K562 (cell line): Measurements from ENCODE around the gene AP4S1. TPM values are rescaled to one million over a fixed set of nuclear protein-coding genes. Genes with fewer than 3 reads are reported as not detected.

ENCODE experiments used
- ATAC-seq: fragments of 200-7000 bp; cut with Tn5 transposase; 3 replicates; pipeline ENCODE4 v1.9.1; 2020; ENCODE audit warnings: moderate library complexity
- BruUV-seq: library from RNA; stranded (reverse); fragments of 400-500 nt; replicated peaks from 2 replicates; lab custom pipeline; 2021; lab: Mats Ljungman, UMichigan
- CTCF ChIA-PET: fragments of 300-600 bp; formaldehyde crosslinking; extraction: SDS; loops from one replicate; lab custom pipeline; 2021; ENCODE audit warnings: low intra/inter-chr PET ratio; lab: Yijun Ruan, JAX
- POLR2A ChIA-PET: fragments of 300-600, 350-650 bp; sonication (Branson Sonifier 250); formaldehyde crosslinking; extraction: SDS; loops from one replicate; lab custom pipeline; 2021; ENCODE audit warnings: antibody characterized with exemption, inconsistent platforms; lab: Yijun Ruan, JAX
- DNase-seq, 4 experiments: peaks; one replicate each; pipeline versions ENCODE4 v3.0.0 to v3.0.0-alpha.2; 2011 to 2018; ENCODE audit warnings: low spot score in 3 of 4, mixed read lengths in 3 of 4; ENCODE audit errors: extremely low read depth in 1 of 4
- FAIRE-seq: peaks from 2 replicates; lab custom pipeline; 2011; peaks lifted over from hg19 to GRCh38; lab: Jason Lieb, UNC
- H2AFZ ChIP-seq: 2 replicates; pipeline ENCODE4 v1.6.0; 2011; ENCODE audit warnings: low read depth, low read length, control low read depth, inconsistent platforms
- H3K27ac ChIP-seq: fragments of 200-600 bp; 3 replicates; pipeline ENCODE4 v1.8.0; 2011; ENCODE audit warnings: low read depth, mild to moderate bottlenecking, control low read depth, inconsistent platforms, low read length, moderate library complexity, mixed read lengths; ENCODE audit errors: extremely low read depth
- H3K27me3 ChIP-seq, 2 experiments: fragments of 300-600 bp in 1 of 2; 2 replicates in 1 of 2; 3 replicates in 1 of 2; pipeline versions ENCODE4 v1.6.0 to v1.8.0; 2011; ENCODE audit warnings: inconsistent platforms in 2 of 2, low read length in 2 of 2, mild to moderate bottlenecking in 1 of 2, mixed read lengths in 1 of 2, moderate library complexity in 1 of 2; ENCODE audit not compliant: control insufficient read depth in 2 of 2, insufficient read depth in 2 of 2
- H3K36me3 ChIP-seq: fragments of 300-600 bp; 3 replicates; pipeline ENCODE4 v1.8.0; 2011; ENCODE audit warnings: mild to moderate bottlenecking, low read length, inconsistent platforms; ENCODE audit not compliant: control insufficient read depth, insufficient read depth
- H3K4me1 ChIP-seq, 2 experiments: fragments of 200-600 bp in 1 of 2; replicated peaks in 1 of 2; 2 replicates in 1 of 2; 3 replicates in 1 of 2; pipeline versions ENCODE4 v1.5.1 to v1.8.0; 2011; ENCODE audit warnings: inconsistent platforms in 2 of 2, low read length in 2 of 2, mild to moderate bottlenecking in 1 of 2, mixed read lengths in 1 of 2, moderate library complexity in 1 of 2; ENCODE audit not compliant: control insufficient read depth in 2 of 2, insufficient read depth in 2 of 2
- H3K4me2 ChIP-seq: 2 replicates; pipeline ENCODE4 v1.6.1; 2011; ENCODE audit warnings: low read length, control low read depth, inconsistent platforms, mixed read lengths; ENCODE audit not compliant: insufficient read depth
- H3K4me3 ChIP-seq: fragments of 200-600 bp; sonication (generic), shearing (Covaris generic); 2 replicates; pipeline ENCODE4 v1.5.1; 2016; ENCODE audit warnings: control low read depth, inconsistent platforms
- H3K79me2 ChIP-seq: fragments of 200-600 bp; 3 replicates; pipeline ENCODE4 v1.8.0; 2011; ENCODE audit warnings: low read length, inconsistent platforms; ENCODE audit not compliant: control insufficient read depth, insufficient read depth
- H3K9ac ChIP-seq, 2 experiments: 2 replicates each; pipeline versions ENCODE4 v1.6.0 to v1.6.1; 2011; ENCODE audit warnings: low read depth in 2 of 2, low read length in 2 of 2, control low read depth in 1 of 2, inconsistent platforms in 1 of 2, mild to moderate bottlenecking in 1 of 2, mixed read lengths in 1 of 2; ENCODE audit not compliant: insufficient read depth in 1 of 2
- H3K9me1 ChIP-seq: one replicate; pipeline ENCODE4 v1.6.0; 2011; ENCODE audit warnings: inconsistent platforms, mild to moderate bottlenecking, low read length, moderate library complexity; ENCODE audit not compliant: control insufficient read depth, insufficient read depth
- H3K9me3 ChIP-seq: replicated peaks from 2 replicates; pipeline ENCODE4 v1.5.1; 2011; ENCODE audit warnings: low read depth, low read length, inconsistent platforms; ENCODE audit not compliant: control insufficient read depth, insufficient read depth
- H4K20me1 ChIP-seq: replicated peaks from 2 replicates; pipeline ENCODE4 v1.6.1; 2011; ENCODE audit warnings: low read length, inconsistent platforms, mixed read lengths; ENCODE audit not compliant: control insufficient read depth, insufficient read depth
- E2F1 ChIP-seq: sonication (generic); formaldehyde crosslinking; IDR thresholded peaks from 2 replicates; pipeline ENCODE4 v1.8.1; 2023; ENCODE audit warnings: mild to moderate bottlenecking, missing genetic modification reagents, moderate library complexity
- EGR1 ChIP-seq: fragments of 450-650 bp; conservative IDR thresholded peaks from 2 replicates; pipeline ENCODE4 v1.6.1; 2017; ENCODE audit warnings: mild to moderate bottlenecking
- ETV6 ChIP-seq, 3 experiments: fragments of 150-350 bp in 1 of 3; sonication (generic) in 1 of 3; formaldehyde crosslinking in 1 of 3; IDR thresholded peaks; 2 replicates each; pipeline versions ENCODE4 v1.6.1 to v1.8.0; 2014 to 2022; ENCODE audit warnings: borderline replicate concordance in 2 of 3, low read depth in 2 of 3, antibody characterized with exemption in 1 of 3, low read length in 1 of 3, mild to moderate bottlenecking in 1 of 3, missing genetic modification reagents in 1 of 3
- NR4A1 ChIP-seq, 2 experiments: fragments of 250-450 bp in 1 of 2; fragments of 450-650 bp in 1 of 2; sonication (Bioruptor Pico) in 1 of 2; IDR thresholded peaks; 2 replicates each; pipeline versions ENCODE4 v1.4.0 to v1.6.1; 2016 to 2020; ENCODE audit warnings: mild to moderate bottlenecking in 2 of 2, missing compliant biosample characterization in 1 of 2, missing genetic modification characterization in 1 of 2, moderate library complexity in 1 of 2
- REST ChIP-seq, 2 experiments: fragments of 450-650 bp; formaldehyde crosslinking in 1 of 2; IDR thresholded peaks; 2 replicates each; pipeline versions ENCODE4 v1.4.0 to v1.6.1; 2014 to 2020; ENCODE audit warnings: mild to moderate bottlenecking in 2 of 2, borderline replicate concordance in 1 of 2, low read depth in 1 of 2
- ZNF232 ChIP-seq: sonication (generic); formaldehyde crosslinking; IDR thresholded peaks from 2 replicates; pipeline ENCODE4 v1.8.0; 2022; ENCODE audit warnings: mild to moderate bottlenecking, missing genetic modification reagents
- ZNF239 ChIP-seq: fragments of 250-450 bp; sonication (Bioruptor Pico); IDR thresholded peaks from 2 replicates; pipeline ENCODE4 v1.4.0; 2020; ENCODE audit warnings: mild to moderate bottlenecking
- in situ Hi-C: fragments of 300-500 bp; cut with MboI; formaldehyde crosslinking; loops from 4 replicates; pipeline ENCODE4 v1.15.0; 2018; ENCODE audit warnings: inconsistent platforms, mixed read lengths
- intact Hi-C: fragments of 100-400 bp; cut with micrococcal nuclease; formaldehyde crosslinking; loops from 2 replicates; pipeline ENCODE4 v1.14.2; 2022
- polyA plus RNA-seq, 8 experiments: library from polyadenylated mRNA; depleted of rRNA in 4 of 8; stranded (reverse) in 5 of 8; unstranded in 3 of 8; fragments of >200 nt; fragmentation: Nextera tagmentation in 2 of 8; fragmentation: Illumina TruSeq in 1 of 8; extraction: Ambion mirVana in 2 of 8; extraction: Trizol in 1 of 8; gene quantifications; 2 replicates each; pipeline versions ENCODE4 v1.2.1 to v1.2.3, GENCODE V29; 2011 to 2014; ENCODE audit warnings: inconsistent platforms in 1 of 8, missing spikeins in 1 of 8
- total RNA-seq, 7 experiments: library from RNA; depleted of rRNA in 6 of 7; stranded (reverse); fragments of >200 nt in 6 of 7; fragmentation: Illumina TruSeq in 2 of 7; extraction: Trizol in 2 of 7; gene quantifications; 2 replicates each; pipeline versions ENCODE4 v1.2.1 to v1.2.3, GENCODE V29; 2011 to 2021; ENCODE audit warnings: low replicate concordance in 1 of 7

AP4S1 gene
- total and polyA plus RNA-seq, 9 of the 15 experiments (the other 6 are each of a cell fraction or from before 2014, with no cell fraction given) = 3.7 to 7.8 (median 5.9) TPM

GRCh38 chr14:31024010-31024480 lies 1.4 kb upstream of the AP4S1 start:
- DNase-seq (no peak), FAIRE-seq (no peak), ATAC-seq (no peak)
- peak overlapping the region in 1 of 2 experiments; percentile 92; a peak in 3 of 4 replicates for H3K9ac ChIP-seq
- no peaks in the 10 kb centered on the region for H3K27me3 ChIP-seq
- CTCF ChIA-PET = no interaction called here
- H3K4me1 ChIP-seq = peaks cover 2 to 8% of the 10 kb centered on the region in 2 experiments; a peak in 3 of 5 replicates
- H4K20me1 ChIP-seq = no peaks in the 10 kb centered on the region
- peak overlapping the region; percentile 98 for H3K4me3 ChIP-seq
- peak overlapping the region; percentile 89; the same call in 2 of the 3 replicates for H3K27ac ChIP-seq
- no TSS peak for BruUV-seq
- no peak overlapping the region for H2AFZ ChIP-seq
- H3K36me3 ChIP-seq = peaks cover 38% of the 10 kb centered on the region
- in situ Hi-C loops = no loop called here
- peak overlapping the region; percentile 89 for H3K4me2 ChIP-seq
- POLR2A ChIA-PET = interaction anchor here (0.6 to 3.1 kb wide), 3 partner anchors 8 to 40 kb away, joined by 3 to 17 read pairs (median 7); no protein-coding TSS in a partner anchor
- H3K9me3 ChIP-seq = no peaks in the 10 kb centered on the region
- peaks cover 84% of the 10 kb centered on the region for H3K79me2 ChIP-seq
- H3K9me1 ChIP-seq = no peaks in the 10 kb centered on the region
- intact Hi-C loops = no loop called here
- TF ChIP-seq ETV6 (IDR thresholded peaks at IDR 0.05; ENCODE audit: borderline replicate concordance in 1 of 2, low read depth in 2 of 2, low read length in 1 of 2) (no peak), ETV6 (CRISPR knock-in tag; IDR thresholded peaks at IDR 0.05; ENCODE audit: borderline replicate concordance) (no peak), ZNF232 (CRISPR knock-in tag) (no peak), NR4A1 (CRISPR knock-in tag; IDR thresholded peaks at IDR 0.05) (no peak), NR4A1 (tag; IDR thresholded peaks at IDR 0.05) (no peak), E2F1 (CRISPR knock-in tag) (no peak), EGR1 (no peak), ZNF239 (CRISPR knock-in tag) (no peak), REST (IDR thresholded peaks at IDR 0.05; ENCODE audit: borderline replicate concordance) (no peak), REST (CRISPR knock-in tag; IDR thresholded peaks at IDR 0.05; ENCODE audit: low read depth) (no peak)
